ENCODE results near the gene DDX6.
"Not testable (repeated sequence)": the region's sequence is repeated elsewhere in the genome, so short reads cannot be mapped to it uniquely, and the experiment has no call there.

DNA sequence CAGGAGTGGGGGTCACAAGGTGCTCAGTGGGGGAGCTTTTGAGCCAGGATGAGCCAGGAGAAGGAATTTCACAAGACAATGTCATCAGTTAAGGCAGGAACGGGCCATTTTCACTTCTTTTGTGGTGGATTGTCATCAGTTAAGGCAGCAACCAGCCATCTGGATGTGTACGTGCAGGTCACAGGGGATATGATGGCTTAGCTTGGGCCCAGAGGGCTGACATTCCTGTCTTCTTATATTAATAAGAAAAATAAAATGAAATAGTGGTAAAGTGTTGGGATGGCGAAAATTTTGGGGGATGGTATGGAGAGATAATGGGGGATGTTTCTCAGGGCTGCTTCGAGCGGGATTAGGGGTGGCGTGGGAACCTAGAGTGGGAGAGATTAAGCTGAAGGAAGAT, 73.7 kb downstream of the DDX6 start:
- not testable (repeated sequence) for TF ChIP-seq POLR2A (IDR thresholded peaks at IDR 0.05; ENCODE audit: low read length); MAX (IDR thresholded peaks at IDR 0.05); CTCF (IDR thresholded peaks at IDR 0.05); RFX5 (IDR thresholded peaks at IDR 0.05); EP300 (IDR thresholded peaks at IDR 0.05); KDM5A (IDR thresholded peaks at IDR 0.05); RAD21 (conservative IDR thresholded peaks at IDR 0.05 in 1 of 2, IDR thresholded peaks at IDR 0.05 in 1 of 2); CBX2 (IDR thresholded peaks at IDR 0.05; ENCODE audit: borderline replicate concordance, low read depth); HOXA7 (CRISPR knock-in tag; IDR thresholded peaks at IDR 0.05); HDAC2 (IDR thresholded peaks at IDR 0.05); NFE2L2 (conservative IDR thresholded peaks at IDR 0.05; ENCODE audit: low read length); SMC3 (IDR thresholded peaks at IDR 0.05)
- TF ChIP-seq, protein P1, sequence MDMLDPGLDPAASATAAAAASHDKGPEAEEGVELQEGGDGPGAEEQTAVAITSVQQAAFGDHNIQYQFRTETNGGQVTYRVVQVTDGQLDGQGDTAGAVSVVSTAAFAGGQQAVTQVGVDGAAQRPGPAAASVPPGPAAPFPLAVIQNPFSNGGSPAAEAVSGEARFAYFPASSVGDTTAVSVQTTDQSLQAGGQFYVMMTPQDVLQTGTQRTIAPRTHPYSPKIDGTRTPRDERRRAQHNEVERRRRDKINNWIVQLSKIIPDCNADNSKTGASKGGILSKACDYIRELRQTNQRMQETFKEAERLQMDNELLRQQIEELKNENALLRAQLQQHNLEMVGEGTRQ (IDR thresholded peaks at IDR 0.05), result not testable (repeated sequence)
